Measurements from ENCODE around the gene ATG4D. TPM values are rescaled to one million over a fixed set of nuclear protein-coding genes. Genes with fewer than 3 reads are reported as not detected.
A peak's percentile ranks its signal among the peaks of the same experiment; 100 is the strongest.

ATG4D gene
- total RNA-seq (2014; rRNA removed; shearing (Covaris generic)) (53.2 and 55.5 TPM in 2 replicates), polyA plus RNA-seq (2016; fragmentation: Nextera tagmentation; extraction: Ambion mirVana) (15.1 and 19.1 TPM in 2 replicates)
- long read RNA-seq, transcript ATG4D-204 (10 exons, 1,752 nt): minor isoform, 5 of 44 reads
- long read RNA-seq, transcript ATG4D-201 (10 exons, 1,949 nt): major isoform, 19 of 44 reads
- long read RNA-seq, partial matches to known transcripts: 7 of 44 reads
- long read RNA-seq, other reads (novel, unspliced or antisense): 8 of 44 reads

DNA sequence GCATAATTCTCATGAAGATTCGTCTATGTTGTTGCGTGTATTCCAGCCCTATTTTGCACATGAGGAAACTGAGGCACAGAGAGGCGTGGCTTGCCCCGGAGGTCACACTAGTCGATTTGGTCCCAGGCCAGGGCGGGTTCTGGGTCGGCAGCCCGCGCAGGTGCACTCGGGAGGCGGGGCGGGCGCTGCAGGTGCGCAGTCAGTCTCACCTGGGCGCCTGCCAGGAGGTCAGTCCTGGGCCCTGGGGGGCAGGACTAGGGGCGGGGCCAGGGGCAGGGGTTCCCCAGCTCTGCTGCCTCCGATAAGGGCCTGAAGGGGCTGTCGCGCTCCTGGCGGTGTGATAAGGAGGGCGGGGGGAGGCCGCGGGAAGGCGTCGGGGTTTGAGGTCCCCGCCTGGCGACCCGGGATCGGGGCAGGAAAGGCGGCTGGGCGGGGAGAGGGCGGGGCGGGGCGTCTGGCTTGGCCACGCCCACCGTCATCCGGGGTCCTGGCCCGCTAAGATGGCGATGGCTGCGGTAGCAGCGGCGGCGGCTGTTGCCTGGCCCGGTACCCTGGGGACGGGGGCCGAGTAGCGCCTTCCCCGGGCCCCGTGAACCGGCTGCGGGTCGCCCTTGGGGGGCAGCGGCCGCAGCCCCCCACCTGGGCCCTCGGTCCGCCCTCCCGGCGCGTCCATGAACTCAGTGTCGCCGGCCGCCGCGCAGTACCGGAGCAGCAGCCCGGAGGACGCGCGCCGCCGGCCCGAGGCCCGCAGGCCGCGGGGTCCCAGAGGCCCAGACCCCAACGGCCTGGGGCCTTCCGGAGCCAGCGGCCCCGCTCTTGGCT, at the start of gene ATG4D:
Gene ATG4D, plus strand, starts transcription at position 485 of the 822 bp plus-strand sequence. Its CDS starts 187 bp downstream, at position 672.
- peak within 1 kb of the TSS; percentile 85 for H3K4me3 ChIP-seq
- H3K27ac ChIP-seq (ENCODE audit: low read depth): no peak within 1 kb of the TSS
- peak within 1 kb of the TSS; percentile 91 for H2AFZ ChIP-seq
- H3K36me3 ChIP-seq (ENCODE audit: insufficient read depth): no peaks in the 10 kb centered on the region
- peaks cover 3% of the 10 kb centered on the region; the same call in 1 of the 2 replicates for H4K20me1 ChIP-seq (replicated peaks; ENCODE audit: insufficient read depth)
- H3K27me3 Mint-ChIP-seq (ENCODE audit: insufficient read depth, low read depth, poor library complexity): peaks cover 7% of the 10 kb centered on the region
- H3K9me2 ChIP-seq (ENCODE audit: insufficient read depth): no peaks in the 10 kb centered on the region
- H3K36me3 Mint-ChIP-seq (ENCODE audit: low read depth): peaks cover 13% of the 10 kb centered on the region; the same call in 2 of the 3 replicates
- H3K79me2 ChIP-seq (replicated peaks; ENCODE audit: insufficient read depth): peaks cover 17% of the 10 kb centered on the region
- H3K4me2 ChIP-seq: peak within 1 kb of the TSS; percentile 82
- no peaks in the 10 kb centered on the region for H3K4me1 Mint-ChIP-seq
- ATAC-seq (peak; percentile 87), DNase-seq (ENCODE audit: low spot score) (peak; percentile 93)
- no peak within 1 kb of the TSS for H3K27ac Mint-ChIP-seq
- H3F3A ChIP-seq (replicated peaks; ENCODE audit: low read depth): 0 out of 2 replicates have a peak, but pooled peaks cover 12% of the 10 kb centered on the region
- H3K4me1 ChIP-seq (ENCODE audit: insufficient read depth): no peaks in the 10 kb centered on the region; the same call in 1 of the 2 replicates
- H3K9me3 Mint-ChIP-seq: no peaks in the 10 kb centered on the region
- H3K4me3 Mint-ChIP-seq: peak within 1 kb of the TSS; percentile 87
- TF ChIP-seq POLR2AphosphoS5 (IDR thresholded peaks at IDR 0.05; ENCODE audit: low read depth) (peak; percentile 87), NANOG (IDR thresholded peaks at IDR 0.05; ENCODE audit: borderline replicate concordance) (no peak)
- H3K27me3 ChIP-seq (ENCODE audit: insufficient read depth): no peaks in the 10 kb centered on the region

DNA sequence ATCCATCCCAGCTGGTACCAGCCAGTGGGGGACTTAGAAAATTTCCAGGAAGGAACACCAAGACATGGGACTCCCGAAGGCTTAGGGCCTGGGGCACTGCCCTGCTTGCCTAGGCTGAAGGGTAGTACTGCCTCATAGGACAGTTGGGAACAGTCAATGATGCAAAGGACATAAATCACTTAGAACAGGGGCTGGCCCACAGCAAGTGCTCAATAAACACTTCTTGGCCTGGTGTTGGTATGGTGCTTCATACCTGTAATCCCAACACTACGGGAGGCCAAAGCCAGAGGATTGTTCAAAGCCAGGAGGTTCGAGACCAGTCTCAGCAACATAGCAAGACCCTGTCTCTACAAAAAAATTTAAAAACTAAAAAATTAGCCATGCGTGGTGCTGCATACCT, 46.3 kb upstream of the ATG4D start:
- Mint-ChIP-seq H3K36me3 (ENCODE audit: low read depth) (peaks cover 73% of the 10 kb centered on the region), H3K4me3 (no peak overlapping the region), H3K27me3 (ENCODE audit: insufficient read depth, low read depth, poor library complexity) (peaks cover 14% of the 10 kb centered on the region), H3K9me3 (no peaks in the 10 kb centered on the region), H3K4me1 (peaks cover 25% of the 10 kb centered on the region), H3K27ac (no peak overlapping the region)
- Histone ChIP-seq H3K36me3 (ENCODE audit: insufficient read depth) (peaks cover 25% of the 10 kb centered on the region; the same call in 1 of the 2 replicates), H4K20me1 (replicated peaks; ENCODE audit: insufficient read depth) (no peaks in the 10 kb centered on the region; the same call in 1 of the 2 replicates), H3F3A (replicated peaks; ENCODE audit: low read depth) (peaks cover 14% of the 10 kb centered on the region), H3K9me2 (ENCODE audit: insufficient read depth) (no peaks in the 10 kb centered on the region), H2AFZ (no peak overlapping the region), H3K27me3 (ENCODE audit: insufficient read depth) (no peaks in the 10 kb centered on the region), H3K4me3 (no peak overlapping the region), H3K79me2 (replicated peaks; ENCODE audit: insufficient read depth) (peaks cover 81% of the 10 kb centered on the region), H3K27ac (ENCODE audit: low read depth) (no peak overlapping the region), H3K4me2 (no peak overlapping the region), H3K4me1 (ENCODE audit: insufficient read depth) (peaks cover 25% of the 10 kb centered on the region)
- no peak for ATAC-seq
- no peak for DNase-seq (ENCODE audit: low spot score)
- TF ChIP-seq, protein P1, sequence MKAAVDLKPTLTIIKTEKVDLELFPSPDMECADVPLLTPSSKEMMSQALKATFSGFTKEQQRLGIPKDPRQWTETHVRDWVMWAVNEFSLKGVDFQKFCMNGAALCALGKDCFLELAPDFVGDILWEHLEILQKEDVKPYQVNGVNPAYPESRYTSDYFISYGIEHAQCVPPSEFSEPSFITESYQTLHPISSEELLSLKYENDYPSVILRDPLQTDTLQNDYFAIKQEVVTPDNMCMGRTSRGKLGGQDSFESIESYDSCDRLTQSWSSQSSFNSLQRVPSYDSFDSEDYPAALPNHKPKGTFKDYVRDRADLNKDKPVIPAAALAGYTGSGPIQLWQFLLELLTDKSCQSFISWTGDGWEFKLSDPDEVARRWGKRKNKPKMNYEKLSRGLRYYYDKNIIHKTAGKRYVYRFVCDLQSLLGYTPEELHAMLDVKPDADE (IDR thresholded peaks at IDR 0.05): no peak
- no peak for TF ChIP-seq JUNB (IDR thresholded peaks at IDR 0.05; ENCODE audit: unreplicated experiment)
- TF ChIP-seq, protein P2, sequence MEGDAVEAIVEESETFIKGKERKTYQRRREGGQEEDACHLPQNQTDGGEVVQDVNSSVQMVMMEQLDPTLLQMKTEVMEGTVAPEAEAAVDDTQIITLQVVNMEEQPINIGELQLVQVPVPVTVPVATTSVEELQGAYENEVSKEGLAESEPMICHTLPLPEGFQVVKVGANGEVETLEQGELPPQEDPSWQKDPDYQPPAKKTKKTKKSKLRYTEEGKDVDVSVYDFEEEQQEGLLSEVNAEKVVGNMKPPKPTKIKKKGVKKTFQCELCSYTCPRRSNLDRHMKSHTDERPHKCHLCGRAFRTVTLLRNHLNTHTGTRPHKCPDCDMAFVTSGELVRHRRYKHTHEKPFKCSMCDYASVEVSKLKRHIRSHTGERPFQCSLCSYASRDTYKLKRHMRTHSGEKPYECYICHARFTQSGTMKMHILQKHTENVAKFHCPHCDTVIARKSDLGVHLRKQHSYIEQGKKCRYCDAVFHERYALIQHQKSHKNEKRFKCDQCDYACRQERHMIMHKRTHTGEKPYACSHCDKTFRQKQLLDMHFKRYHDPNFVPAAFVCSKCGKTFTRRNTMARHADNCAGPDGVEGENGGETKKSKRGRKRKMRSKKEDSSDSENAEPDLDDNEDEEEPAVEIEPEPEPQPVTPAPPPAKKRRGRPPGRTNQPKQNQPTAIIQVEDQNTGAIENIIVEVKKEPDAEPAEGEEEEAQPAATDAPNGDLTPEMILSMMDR (conservative IDR thresholded peaks at IDR 0.05; ENCODE audit: low read depth in 2 of 2): no peak
- no peak for TF ChIP-seq STAT1 (IDR thresholded peaks at IDR 0.05; ENCODE audit: unreplicated experiment)
- TF ChIP-seq, protein P3, sequence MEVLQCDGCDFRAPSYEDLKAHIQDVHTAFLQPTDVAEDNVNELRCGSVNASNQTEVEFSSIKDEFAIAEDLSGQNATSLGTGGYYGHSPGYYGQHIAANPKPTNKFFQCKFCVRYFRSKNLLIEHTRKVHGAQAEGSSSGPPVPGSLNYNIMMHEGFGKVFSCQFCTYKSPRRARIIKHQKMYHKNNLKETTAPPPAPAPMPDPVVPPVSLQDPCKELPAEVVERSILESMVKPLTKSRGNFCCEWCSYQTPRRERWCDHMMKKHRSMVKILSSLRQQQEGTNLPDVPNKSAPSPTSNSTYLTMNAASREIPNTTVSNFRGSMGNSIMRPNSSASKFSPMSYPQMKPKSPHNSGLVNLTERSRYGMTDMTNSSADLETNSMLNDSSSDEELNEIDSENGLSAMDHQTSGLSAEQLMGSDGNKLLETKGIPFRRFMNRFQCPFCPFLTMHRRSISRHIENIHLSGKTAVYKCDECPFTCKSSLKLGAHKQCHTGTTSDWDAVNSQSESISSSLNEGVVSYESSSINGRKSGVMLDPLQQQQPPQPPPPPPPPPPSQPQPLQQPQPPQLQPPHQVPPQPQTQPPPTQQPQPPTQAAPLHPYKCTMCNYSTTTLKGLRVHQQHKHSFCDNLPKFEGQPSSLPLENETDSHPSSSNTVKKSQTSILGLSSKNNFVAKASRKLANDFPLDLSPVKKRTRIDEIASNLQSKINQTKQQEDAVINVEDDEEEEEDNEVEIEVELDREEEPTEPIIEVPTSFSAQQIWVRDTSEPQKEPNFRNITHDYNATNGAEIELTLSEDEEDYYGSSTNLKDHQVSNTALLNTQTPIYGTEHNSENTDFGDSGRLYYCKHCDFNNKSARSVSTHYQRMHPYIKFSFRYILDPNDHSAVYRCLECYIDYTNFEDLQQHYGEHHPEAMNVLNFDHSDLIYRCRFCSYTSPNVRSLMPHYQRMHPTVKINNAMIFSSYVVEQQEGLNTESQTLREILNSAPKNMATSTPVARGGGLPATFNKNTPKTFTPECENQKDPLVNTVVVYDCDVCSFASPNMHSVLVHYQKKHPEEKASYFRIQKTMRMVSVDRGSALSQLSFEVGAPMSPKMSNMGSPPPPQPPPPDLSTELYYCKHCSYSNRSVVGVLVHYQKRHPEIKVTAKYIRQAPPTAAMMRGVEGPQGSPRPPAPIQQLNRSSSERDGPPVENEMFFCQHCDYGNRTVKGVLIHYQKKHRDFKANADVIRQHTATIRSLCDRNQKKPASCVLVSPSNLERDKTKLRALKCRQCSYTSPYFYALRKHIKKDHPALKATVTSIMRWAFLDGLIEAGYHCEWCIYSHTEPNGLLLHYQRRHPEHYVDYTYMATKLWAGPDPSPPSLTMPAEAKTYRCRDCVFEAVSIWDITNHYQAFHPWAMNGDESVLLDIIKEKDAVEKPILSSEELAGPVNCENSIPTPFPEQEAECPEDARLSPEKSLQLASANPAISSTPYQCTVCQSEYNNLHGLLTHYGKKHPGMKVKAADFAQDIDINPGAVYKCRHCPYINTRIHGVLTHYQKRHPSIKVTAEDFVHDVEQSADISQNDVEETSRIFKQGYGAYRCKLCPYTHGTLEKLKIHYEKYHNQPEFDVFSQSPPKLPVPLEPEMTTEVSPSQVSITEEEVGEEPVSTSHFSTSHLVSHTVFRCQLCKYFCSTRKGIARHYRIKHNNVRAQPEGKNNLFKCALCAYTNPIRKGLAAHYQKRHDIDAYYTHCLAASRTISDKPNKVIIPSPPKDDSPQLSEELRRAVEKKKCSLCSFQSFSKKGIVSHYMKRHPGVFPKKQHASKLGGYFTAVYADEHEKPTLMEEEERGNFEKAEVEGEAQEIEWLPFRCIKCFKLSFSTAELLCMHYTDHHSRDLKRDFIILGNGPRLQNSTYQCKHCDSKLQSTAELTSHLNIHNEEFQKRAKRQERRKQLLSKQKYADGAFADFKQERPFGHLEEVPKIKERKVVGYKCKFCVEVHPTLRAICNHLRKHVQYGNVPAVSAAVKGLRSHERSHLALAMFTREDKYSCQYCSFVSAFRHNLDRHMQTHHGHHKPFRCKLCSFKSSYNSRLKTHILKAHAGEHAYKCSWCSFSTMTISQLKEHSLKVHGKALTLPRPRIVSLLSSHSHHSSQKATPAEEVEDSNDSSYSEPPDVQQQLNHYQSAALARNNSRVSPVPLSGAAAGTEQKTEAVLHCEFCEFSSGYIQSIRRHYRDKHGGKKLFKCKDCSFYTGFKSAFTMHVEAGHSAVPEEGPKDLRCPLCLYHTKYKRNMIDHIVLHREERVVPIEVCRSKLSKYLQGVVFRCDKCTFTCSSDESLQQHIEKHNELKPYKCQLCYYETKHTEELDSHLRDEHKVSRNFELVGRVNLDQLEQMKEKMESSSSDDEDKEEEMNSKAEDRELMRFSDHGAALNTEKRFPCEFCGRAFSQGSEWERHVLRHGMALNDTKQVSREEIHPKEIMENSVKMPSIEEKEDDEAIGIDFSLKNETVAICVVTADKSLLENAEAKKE (CRISPR knock-in tag; IDR thresholded peaks at IDR 0.05): no peak
- TF ChIP-seq POLR2AphosphoS5 (IDR thresholded peaks at IDR 0.05; ENCODE audit: low read depth): no peak

All from GM23338 (cell line).